Stimulated activated CD8-positive, alpha-beta memory T cell treated with anti-CD3 and anti-CD28 coated beads, Interleukin-15, amount 100 ng/mL, for 48 hours (primary cell): ENCODE measurements around the gene GABBR2.

ENCODE experiments used
- DNase-seq, 2 donors: peaks; one replicate each; pipeline ENCODE4 v3.0.0-alpha.2; 2020; ENCODE audit warnings: low read depth in 2 of 2

Gene GABBR2

DNA sequence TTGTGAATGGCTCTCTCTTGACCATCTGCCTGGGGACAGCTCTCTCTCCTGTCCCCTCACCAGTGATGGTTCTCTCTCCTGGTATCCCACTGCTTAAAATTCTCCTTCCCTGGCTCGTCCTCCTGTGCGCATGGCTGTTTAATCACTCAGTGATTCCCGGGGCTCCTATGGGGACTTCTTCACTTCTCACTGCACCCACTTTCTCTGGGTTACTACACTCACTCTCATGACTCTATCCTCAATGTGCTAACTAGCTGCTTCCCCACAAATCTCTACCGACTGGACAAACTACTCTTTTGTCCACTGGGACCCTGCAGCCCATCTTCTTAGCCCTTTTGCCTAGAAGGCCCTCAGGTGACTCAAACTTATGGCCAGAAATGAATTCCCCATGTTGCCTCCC, 364.2 kb downstream of the GABBR2 start:
- DNase-seq, result no peak

DNA sequence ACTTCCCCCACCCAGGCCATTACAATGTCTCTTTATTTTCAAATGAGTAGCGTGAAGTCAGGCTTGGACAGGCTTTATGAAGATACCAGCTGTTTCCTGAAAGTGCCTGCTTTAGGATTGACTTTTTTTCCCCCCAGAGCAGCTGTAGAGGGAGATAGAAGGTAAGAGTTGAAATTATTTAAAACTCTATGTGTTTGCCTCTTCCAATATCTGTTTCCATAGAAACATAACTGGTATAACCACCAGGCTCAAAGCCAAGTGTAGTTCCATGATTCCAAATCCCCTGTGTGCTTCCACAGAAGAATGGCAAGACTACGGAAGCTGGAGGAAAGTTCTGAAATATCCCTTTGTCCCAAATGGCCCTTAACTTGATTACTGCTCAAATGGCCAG, 365.9 kb downstream of the GABBR2 start:
- no peak for DNase-seq

DNA sequence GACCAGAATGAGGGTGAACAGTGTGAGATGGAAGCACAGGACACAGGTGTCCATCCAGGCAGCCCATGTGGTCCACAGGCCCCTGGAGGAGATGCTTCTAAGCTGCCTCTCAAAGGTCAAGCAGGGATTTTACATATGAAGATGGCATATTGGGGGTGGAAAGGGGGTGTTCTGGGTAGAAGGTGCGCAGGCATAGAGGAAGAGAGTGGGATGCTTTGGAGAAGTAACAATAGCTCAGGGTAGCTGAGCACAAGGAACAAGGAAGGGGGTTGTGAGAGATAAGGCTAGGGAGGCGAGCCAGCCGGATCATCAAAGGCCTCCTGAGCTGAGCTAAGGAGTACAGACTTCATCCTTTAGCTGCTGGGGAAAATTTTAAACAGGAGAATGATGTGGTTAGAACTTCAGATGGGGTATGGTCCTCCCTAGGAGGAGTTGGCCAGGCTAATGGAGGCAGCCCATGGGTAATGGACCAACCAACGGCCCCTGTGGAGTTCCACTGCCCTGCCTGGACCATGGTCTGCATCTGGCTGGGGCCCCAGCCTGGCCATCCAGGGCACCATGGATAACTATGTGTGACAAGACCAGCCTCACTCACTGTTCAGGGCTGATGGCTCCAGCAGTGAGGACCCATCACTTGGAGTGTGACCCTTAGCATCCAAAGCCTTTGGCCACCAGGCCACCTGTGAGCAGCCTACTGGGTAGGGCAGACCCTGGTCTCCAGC, 366.5 kb downstream of the GABBR2 start:
- no peak for DNase-seq

DNA sequence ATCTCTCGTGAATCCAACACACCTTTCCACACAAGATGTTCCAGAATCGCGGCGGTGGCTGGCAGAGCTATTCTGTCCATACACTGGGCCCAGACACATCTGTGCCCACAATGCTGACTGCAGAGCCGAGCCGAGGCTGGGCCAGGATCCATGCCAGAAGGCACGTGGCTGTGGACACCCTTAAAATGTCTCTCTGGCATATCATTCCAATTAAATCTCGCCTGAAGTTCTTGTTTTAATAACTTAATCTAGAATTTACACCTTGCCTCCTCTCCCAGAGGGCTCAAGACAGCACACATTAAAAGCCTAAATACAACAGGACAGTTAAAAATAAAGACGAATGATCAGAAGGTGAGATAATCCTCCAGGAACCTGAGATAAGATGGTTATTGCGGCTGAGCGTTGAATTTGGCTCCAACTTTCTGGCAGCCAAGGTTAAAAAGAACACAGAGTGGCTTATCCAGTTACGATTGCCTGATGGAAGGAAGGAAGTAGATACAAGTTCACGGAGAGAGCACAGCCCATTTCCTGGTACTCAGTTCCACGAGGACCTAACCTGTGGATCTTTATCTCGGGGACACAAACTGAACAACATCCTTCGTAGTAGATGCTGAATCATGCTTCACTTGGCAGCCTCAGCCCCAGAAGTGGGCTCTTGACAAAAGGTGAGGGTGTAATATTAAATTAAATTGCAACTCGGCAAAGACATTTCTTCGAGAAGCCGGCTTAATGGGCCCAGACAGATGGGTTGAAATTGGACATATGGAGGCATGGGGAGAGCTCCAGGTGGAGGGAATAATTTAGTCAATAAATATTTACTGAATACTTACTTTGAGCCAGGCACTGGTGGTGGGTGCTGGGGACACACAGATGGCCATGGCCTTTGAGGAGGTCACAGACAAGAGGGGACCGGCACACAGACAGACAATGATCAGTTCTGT, 367.3 kb downstream of the GABBR2 start:
- DNase-seq, result no peak

DNA sequence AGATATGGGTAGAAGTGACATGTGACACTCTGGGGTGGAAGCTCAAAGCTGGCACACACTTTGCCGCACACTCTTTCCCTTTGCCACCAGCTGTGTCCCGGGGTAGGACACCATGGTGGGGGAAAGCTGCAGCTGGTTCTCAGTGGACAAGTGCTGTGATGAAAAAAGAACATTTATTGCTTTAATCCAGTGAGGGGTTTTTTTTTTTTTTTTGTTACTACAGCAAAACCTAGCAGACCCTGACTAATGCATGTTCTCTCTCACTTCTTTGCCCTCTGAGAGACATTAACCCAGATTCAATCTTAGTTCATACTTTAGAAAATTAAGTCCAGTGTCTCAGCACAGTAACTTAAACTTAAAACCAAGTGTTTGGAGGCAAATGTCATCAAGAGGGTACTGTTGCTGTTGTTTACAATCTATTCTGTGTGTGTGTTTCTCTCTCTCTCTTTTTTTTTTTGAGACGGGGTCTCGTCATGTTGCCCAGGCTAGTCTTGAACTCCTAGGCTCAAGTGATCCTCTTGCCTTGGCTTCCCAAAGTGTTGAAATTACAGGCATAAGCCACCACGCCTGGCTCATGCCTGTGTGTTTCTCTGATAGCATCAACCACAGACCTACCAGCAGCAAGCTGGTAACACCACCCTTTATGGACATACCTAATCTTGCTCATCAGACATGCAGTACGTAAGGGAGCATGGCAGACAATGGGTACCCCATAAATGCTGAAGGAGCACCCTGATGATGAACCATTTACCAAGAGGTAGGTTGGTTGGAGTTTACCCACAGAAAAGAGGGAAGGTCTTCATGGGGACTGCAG, 368.5 kb downstream of the GABBR2 start:
- no peak for DNase-seq

DNA sequence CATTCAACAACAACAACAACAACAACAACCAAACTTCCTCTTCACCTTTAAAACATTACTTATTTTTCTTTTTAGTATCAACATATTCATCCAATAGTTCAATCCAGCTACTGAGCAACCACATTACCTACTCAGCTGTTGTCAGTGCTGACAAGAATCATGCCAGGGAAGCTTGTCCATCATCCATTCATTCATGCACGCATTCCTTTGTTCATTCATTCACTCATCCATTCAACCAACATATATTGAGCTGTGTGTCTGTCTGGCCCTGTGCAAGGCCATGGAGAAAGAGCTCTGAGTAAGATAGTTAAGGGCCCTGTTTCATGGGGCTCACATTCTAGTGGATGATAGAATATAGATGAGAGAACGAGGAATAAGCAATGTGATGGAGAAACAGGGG, 373.1 kb downstream of the GABBR2 start:
- no peak for DNase-seq

DNA sequence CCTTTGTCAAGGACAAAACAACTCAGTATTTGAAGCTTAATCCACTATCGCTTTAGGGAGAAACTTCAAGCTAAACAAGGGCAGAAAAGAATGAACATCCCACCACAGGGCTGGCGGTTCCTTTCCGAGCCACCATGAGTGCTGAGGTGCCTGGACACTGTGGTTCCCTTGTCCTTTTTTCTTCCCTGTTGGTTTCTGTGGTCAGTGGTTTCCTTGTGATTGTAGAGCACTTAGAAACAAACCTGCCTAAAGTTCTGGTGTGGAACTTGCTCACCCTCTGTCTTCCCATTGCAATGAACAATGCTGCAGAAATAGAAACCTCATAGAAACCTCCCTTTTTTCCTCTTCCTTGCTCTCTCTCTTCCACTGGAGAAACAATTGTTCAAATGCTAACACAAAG, 373.9 kb downstream of the GABBR2 start:
- DNase-seq, result no peak

DNA sequence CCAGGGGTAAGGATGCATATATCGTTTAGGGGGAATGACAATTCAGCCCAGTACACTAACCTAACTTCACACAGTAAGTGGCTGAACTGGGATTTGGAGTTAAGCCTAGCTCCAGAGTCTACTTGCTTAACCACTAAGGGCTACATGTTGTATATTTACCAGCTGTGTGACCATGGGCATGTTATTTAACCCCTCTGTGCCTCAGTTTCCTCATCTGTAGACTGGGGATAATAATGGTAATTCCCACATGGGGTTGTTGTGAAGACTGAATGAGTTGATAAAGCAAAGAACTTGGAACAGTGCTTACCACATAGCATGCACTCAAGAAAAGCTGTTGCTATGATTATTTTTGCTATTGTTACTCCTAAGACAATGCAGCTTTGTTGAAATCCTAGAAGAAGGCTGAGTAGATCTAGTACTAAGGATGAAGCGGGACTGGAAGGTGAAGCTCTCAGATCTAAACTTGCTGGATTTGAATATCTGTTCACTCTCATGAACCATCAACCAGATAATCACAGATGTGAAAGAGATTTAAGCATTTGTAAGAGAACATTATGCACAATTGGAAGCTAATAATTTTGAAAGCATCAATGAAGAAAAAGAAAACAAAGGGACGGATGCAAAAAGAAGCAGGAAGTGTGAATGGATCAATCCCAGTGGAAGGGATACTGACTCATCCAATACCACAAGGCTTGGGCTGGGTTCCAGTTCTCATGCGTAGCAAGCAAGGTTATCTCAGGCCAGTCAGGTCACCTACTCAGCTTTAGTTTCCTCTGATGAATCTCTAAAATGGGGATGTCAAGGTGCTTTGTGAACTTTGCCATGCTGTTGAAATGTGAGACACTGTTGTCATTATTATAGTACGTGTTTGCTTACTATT, 374.8 kb downstream of the GABBR2 start:
- DNase-seq, result no peak

DNA sequence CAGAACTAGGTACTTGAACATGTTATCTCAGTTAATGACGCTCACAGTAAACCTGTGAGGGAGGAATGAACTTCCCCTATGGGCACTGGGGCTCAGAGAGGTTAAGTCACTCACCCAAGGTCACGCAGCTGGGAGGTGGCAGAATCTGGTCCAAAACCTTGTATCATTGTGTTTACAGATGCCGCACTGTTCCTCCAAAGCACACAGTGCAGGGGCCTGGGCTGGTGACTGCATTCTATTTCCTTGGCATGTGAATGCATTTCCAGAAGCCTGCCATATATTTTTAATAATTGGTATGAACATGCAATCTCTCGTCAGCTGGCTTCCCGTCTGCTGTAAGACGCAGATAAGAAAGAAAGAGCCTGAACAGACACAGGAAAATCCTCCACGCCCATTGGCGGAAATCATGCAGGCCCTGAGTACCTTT, 376.3 kb downstream of the GABBR2 start:
- DNase-seq, result no peak

DNA sequence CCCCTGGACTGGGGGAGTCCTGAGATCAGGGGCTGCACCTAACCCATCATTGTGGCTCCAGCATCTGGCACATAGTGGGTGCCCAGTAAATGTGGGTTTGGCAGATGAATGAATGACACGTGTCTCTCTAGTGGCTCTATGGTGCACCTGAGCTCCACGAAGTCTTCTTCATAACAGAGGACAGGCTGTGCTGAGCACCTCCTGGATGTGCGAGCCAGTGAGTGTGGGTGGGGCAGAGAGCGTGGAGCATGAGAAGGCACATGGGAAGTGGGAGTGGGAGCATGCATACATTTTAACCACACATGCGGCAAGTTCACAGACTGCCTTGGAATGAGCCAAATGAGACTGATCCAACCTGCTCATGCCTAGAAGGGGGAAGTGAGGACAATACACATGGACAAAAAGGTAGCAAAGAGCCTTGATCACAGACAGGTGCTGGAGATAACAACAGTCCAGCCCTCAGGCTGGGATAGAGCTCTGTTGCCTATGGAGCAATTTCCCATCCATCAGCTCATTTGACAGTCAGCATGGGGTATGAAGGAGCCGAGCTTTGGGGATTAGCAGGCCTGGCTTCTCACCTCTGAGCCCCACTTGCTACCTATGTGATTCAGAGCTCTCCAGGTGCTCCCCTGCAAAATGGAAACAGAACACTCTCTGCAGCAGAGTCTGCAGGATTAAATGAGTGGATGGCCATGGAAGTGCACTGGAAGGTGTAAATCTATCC, 377.0 kb downstream of the GABBR2 start:
- DNase-seq, result no peak

DNA sequence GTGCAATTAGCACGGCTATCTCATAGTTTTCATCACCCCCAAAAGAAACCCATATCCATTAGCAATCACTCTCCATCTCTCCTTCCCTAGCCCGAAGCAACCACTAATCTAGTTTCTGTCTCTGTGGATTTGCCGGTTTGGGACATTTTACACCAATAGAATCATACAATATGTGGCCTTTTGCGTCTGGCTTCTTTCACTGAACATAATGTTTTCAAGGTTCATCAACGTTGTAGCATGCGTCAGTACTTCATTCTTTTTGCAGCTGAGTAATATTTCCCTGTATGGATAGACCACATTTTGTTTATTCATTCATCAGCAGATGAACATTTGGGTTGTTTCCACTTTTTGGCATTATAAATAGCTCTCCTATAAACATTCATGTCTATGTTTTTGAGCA, 377.9 kb downstream of the GABBR2 start:
- DNase-seq, result no peak

DNA sequence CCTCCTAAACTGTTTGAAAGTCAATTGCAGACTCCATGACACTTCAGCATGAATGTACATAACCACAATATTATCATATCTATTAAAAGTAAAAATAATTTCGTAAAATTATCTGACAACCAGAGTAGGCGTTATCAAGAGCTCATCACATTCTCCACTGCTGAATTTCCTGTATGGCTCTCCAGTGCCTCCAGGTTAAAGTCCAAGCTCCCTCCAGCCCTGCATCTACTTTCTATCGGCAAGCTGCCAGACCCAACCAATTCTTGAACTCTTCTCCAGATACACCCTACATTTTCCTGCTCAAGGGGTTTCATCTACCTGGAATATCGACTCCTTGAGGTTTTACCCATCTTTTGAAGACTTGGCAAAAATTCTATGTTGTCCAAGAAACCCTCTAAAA, 378.8 kb downstream of the GABBR2 start:
- no peak for DNase-seq

DNA sequence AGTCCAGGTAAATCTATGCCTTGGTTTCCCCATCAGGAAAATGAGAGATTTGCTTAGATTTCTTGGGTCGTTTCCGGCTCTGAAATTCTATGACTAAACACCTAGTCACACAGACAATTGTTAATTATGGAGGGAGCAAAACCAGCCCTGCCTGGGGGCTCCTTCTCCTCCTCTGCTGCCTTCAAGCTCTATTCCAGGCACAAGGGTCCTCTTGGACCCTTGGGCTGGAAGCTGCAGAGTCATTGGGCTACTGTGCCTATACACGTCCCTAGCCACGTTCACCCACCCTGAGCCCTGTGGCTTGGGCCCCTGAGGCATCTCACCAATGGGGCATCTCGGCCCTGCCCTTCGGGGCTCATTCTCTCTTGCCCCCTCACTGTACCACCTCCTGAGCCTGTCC, 379.5 kb downstream of the GABBR2 start:
- DNase-seq, result no peak

DNA sequence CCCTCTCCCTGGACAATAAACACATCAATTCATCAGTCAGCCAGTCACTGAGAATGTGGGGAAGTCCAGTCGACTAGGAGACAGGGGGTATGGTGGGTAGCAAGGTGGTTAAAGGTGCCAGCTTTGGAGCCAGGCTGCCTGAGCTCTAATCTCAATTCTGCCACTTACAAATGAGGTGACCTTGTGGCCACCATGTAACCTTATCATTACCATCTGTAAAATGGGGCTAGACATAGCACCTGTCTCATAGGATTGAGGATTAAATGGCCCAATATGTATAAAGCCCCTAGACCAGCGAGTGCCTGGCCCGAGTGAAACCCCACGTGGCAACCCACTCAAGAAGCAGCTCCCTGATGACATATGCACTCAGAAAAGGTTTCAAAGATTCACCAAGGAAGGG, 380.0 kb downstream of the GABBR2 start:
- DNase-seq, result no peak

DNA sequence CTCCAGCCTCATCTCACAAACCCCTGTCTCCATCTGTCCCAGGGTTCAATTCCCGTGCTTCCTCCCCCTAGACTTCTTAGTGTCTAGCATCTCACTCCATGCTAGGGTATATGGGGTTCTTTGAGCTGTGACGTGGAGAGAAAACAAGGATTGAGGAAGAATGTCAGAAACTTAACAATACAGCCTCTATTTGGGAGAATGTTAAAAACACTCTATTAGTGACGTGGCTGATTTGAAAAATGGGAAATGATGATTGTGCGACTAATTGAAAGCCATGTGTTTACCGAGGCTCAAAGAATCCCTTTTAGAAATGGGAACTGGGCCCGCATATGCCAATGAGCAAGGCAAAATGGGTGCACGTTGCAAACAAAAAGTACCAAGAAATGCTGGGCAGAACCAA, 380.6 kb downstream of the GABBR2 start:
- DNase-seq, result no peak

DNA sequence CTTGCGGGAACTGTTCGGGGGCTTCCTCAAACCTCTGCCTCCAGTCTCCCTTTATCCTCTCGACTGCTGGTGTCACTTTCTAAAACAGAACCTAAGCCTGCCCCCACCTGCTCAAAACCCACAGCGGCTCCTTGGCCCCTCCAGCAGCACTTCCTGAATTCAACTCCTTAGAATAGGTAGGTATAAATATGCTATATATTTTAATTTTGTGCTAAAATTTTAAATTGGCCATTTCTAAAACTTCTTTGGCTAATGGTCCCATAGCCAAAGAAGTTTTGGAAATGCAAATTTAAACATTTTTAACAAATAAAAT, 381.5 kb downstream of the GABBR2 start:
- no peak for DNase-seq

DNA sequence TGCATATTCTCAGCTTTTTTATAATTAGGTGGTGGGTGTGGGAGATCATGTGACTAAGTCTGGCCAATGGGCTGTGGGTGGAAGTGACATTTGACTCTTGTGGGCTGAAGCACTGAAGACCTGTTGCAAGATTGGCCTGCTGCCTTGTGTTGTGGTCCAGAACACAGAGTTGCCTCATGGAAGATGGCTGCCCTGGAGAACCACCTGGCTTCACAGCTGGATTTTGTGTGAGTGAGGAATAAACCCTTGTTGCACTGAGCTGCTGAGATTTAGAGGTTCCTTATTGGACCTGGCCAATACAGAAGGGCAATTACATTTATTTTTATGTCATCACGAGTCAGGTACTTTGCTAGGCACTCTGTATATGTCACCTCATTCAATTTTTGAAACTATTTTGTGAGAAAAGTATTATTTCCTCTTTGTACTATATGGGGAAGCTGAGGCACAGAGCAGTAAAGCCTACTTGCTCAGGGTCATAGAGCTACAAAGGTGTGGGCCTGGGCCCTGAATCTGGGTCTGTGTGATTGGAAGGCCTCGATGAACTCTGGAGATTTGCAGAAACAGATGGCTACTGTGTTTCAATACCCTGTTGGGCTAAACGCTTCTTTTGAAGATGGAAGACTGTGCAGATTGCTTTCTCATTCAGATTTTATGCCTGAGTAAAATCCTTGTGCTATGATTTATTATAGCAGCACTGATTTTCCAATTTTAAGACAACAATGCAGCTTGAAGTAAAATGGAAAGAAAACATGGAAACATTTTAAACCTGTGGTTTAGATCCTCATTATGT, 382.1 kb downstream of the GABBR2 start:
- no peak for DNase-seq

DNA sequence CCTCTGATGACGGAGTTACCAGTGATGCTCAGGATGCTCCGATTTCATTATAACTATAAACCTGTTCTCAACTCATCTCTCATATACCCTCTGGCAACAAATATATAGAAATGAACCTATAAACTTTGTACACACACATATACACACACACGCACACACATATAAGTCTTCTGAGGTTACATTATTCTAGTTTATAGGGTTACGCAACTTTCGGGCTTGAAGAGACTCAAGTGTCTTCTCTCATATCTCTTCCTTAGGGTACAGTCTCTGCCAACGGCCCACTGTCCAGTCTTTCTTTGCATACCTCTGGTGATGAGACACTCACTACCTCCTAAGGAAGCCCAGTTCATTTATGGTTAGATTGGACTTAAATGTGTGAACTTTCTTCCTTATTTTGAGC, 383.9 kb downstream of the GABBR2 start:
- no peak for DNase-seq

DNA sequence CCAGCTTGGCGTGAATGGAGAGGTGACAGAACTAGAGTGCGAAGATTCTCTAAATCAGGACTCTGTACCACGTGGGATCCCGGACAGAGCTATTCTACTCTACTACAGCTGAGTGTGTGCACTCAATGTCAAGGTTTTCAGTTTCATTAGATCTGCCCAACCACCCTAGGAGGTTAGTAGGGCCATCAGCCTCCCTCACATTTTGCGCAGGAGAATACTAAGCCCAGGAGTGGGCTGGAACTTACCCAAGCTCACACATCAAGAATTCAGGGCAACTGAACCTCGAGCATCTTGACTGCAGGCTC, 385.0 kb downstream of the GABBR2 start:
- DNase-seq, result no peak
